ENCODE results near the gene CERS6.

- TF ChIP-seq ZFP3 (CRISPR knock-in tag; IDR thresholded peaks at IDR 0.05) (no peak), ZNF70 (CRISPR knock-in tag; IDR thresholded peaks at IDR 0.05) (no peak), RARB (CRISPR knock-in tag; IDR thresholded peaks at IDR 0.05) (no peak), CREB5 (CRISPR knock-in tag; IDR thresholded peaks at IDR 0.05; ENCODE audit: low read depth) (no peak), ZFP30 (CRISPR knock-in tag; IDR thresholded peaks at IDR 0.05) (no peak), ARNTL (CRISPR knock-in tag; IDR thresholded peaks at IDR 0.05; ENCODE audit: borderline replicate concordance, low read depth) (no peak), TOX (CRISPR knock-in tag; IDR thresholded peaks at IDR 0.05; ENCODE audit: borderline replicate concordance) (no peak), CSRNP3 (CRISPR knock-in tag; IDR thresholded peaks at IDR 0.05) (no peak), TCF4 (CRISPR knock-in tag; IDR thresholded peaks at IDR 0.05; ENCODE audit: borderline replicate concordance) (no peak), TSHZ2 (CRISPR knock-in tag; IDR thresholded peaks at IDR 0.05) (no peak), ZNF8 (CRISPR knock-in tag; IDR thresholded peaks at IDR 0.05) (no peak), BACH2 (CRISPR knock-in tag; IDR thresholded peaks at IDR 0.05; ENCODE audit: borderline replicate concordance) (no peak)
Observed at GRCh38 chr2:168641636-168642035, 185.6 kb downstream of the CERS6 start.
